WTC11 (cell line): Measurements from ENCODE around the gene PCBP3. TPM values are rescaled to one million over a fixed set of nuclear protein-coding genes. Genes with fewer than 3 reads are reported as not detected.

Experiments used
- ATAC-seq: fragments of 200-7000 bp; cut with Tn5 transposase; 2 replicates; pipeline ENCODE4 v1.10.0; 2021; ENCODE audit warnings: mild to moderate bottlenecking, moderate library complexity
- Bru-seq: library from RNA; stranded (reverse); fragments of 400-500 nt; gene quantifications from one replicate; lab custom pipeline; 2021; lab: Mats Ljungman, UMichigan
- CTCF ChIA-PET: fragments of 300-600 bp; sonication (Branson Sonifier 250); formaldehyde crosslinking; loops from one replicate; lab custom pipeline; 2021; ENCODE audit warnings: antibody characterized with exemption; lab: Charles Lee
- POLR2A ChIA-PET: fragments of 350-600 bp; sonication (Branson Sonifier 250); formaldehyde crosslinking; loops from one replicate; lab custom pipeline; 2021; ENCODE audit warnings: antibody characterized with exemption; lab: Charles Lee
- DNase-seq: peaks from one replicate; pipeline ENCODE4 v3.0.0; 2021; ENCODE audit warnings: low spot score
- H3K27ac Mint-ChIP-seq: 2 replicates; pipeline ENCODE4 v1.8.0; 2021; ENCODE audit warnings: mixed read lengths
- H3K27me3 Mint-ChIP-seq: 2 replicates; pipeline ENCODE4 v1.8.0; 2021; ENCODE audit warnings: low read depth, mild to moderate bottlenecking, moderate library complexity, mixed read lengths
- H3K36me3 Mint-ChIP-seq: 2 replicates; pipeline ENCODE4 v1.8.0; 2021; ENCODE audit warnings: mixed read lengths
- H3K4me1 Mint-ChIP-seq: 2 replicates; pipeline ENCODE4 v1.8.0; 2022; ENCODE audit warnings: mixed read lengths
- H3K4me3 Mint-ChIP-seq: 2 replicates; pipeline ENCODE4 v1.8.0; 2021; ENCODE audit warnings: mild to moderate bottlenecking, moderate library complexity, mixed read lengths
- H3K9me3 Mint-ChIP-seq: 2 replicates; pipeline ENCODE4 v1.8.0; 2021; ENCODE audit warnings: mixed read lengths
- CREM ChIP-seq: sonication (generic); formaldehyde crosslinking; IDR thresholded peaks from 2 replicates; pipeline ENCODE4 v1.8.1; 2022; ENCODE audit warnings: mild to moderate bottlenecking, missing genetic modification reagents, moderate library complexity
- JAZF1 ChIP-seq: fragments of 250-450 bp; sonication (Bioruptor Pico); IDR thresholded peaks from 2 replicates; pipeline ENCODE4 v1.9.0; 2021; ENCODE audit warnings: moderate library complexity, mild to moderate bottlenecking, inconsistent platforms
- MXD4 ChIP-seq: fragments of 250-450 bp; sonication (Bioruptor Pico); IDR thresholded peaks from 2 replicates; pipeline ENCODE4 v1.8.0; 2021; ENCODE audit warnings: mild to moderate bottlenecking, moderate library complexity, borderline replicate concordance
- NFYB ChIP-seq: sonication (generic); formaldehyde crosslinking; conservative IDR thresholded peaks from 2 replicates; pipeline ENCODE4 v1.8.0; 2022; ENCODE audit warnings: low read depth, missing genetic modification reagents
- OVOL2 ChIP-seq: fragments of 250-450 bp; sonication (Bioruptor Pico); IDR thresholded peaks from 2 replicates; pipeline ENCODE4 v1.9.0; 2021; ENCODE audit warnings: mild to moderate bottlenecking, borderline replicate concordance
- SP1 ChIP-seq: sonication (generic); formaldehyde crosslinking; conservative IDR thresholded peaks from 2 replicates; pipeline ENCODE4 v1.8.1; 2022; ENCODE audit warnings: missing genetic modification reagents
- TEAD4 ChIP-seq: sonication (generic); formaldehyde crosslinking; IDR thresholded peaks from 2 replicates; pipeline ENCODE4 v1.8.0; 2022; ENCODE audit warnings: mild to moderate bottlenecking, missing genetic modification reagents
- long read RNA-seq, 3 experiments: library from RNA in 1 of 3; library from capped mRNA in 1 of 3; library from polyadenylated mRNA in 1 of 3; unstranded in 2 of 3; stranded (forward) in 1 of 3; transcript quantifications; one replicate each; pipeline ENCODE4 v2.0.0, GENCODE V29; 2021
- total RNA-seq: library from RNA; stranded (reverse); gene quantifications from 3 replicates; pipeline ENCODE4 v1.2.3, GENCODE V29; 2021
- TF ChIP-seq, protein P1 (sequence below): sonication (generic); formaldehyde crosslinking; IDR thresholded peaks from 2 replicates; pipeline ENCODE4 v1.8.1; 2023; ENCODE audit warnings: mild to moderate bottlenecking, missing genetic modification reagents, borderline replicate concordance
- TF ChIP-seq, protein P2 (sequence below): sonication (generic); formaldehyde crosslinking; IDR thresholded peaks from 2 replicates; pipeline ENCODE4 v1.8.1; 2023; ENCODE audit warnings: mild to moderate bottlenecking, missing genetic modification reagents
- TF ChIP-seq, protein P3 (sequence below): sonication (generic); formaldehyde crosslinking; IDR thresholded peaks from 2 replicates; pipeline ENCODE4 v1.8.1; 2022; ENCODE audit warnings: low read depth, mild to moderate bottlenecking, moderate library complexity, missing genetic modification reagents, borderline replicate concordance
- TF ChIP-seq, protein P4 (sequence below): fragments of 250-450 bp; sonication (Bioruptor Pico); IDR thresholded peaks from 2 replicates; pipeline ENCODE4 v1.9.0; 2021; ENCODE audit warnings: mild to moderate bottlenecking, borderline replicate concordance
- TF ChIP-seq, protein P5 (sequence below): sonication (generic); formaldehyde crosslinking; IDR thresholded peaks from 2 replicates; pipeline ENCODE4 v1.8.0; 2023; ENCODE audit warnings: mild to moderate bottlenecking, missing genetic modification reagents

Gene PCBP3
- 8.5 to 14.0 TPM (median 11.8 TPM) in 3 replicates for total RNA-seq
- percentile 50 among the genes with signal in this experiment for Bru-seq, nascent RNA
- long read RNA-seq, experiment 1, partial matches to known transcripts = 0 of 19 reads
- long read RNA-seq, experiment 1, other reads (novel, unspliced or antisense) = 16 of 19 reads
- long read RNA-seq, experiment 2, partial matches to known transcripts = 4 of 13 reads
- long read RNA-seq, experiment 2, other reads (novel, unspliced or antisense) = 8 of 13 reads
- long read RNA-seq, experiment 3 = 0 reads

DNA sequence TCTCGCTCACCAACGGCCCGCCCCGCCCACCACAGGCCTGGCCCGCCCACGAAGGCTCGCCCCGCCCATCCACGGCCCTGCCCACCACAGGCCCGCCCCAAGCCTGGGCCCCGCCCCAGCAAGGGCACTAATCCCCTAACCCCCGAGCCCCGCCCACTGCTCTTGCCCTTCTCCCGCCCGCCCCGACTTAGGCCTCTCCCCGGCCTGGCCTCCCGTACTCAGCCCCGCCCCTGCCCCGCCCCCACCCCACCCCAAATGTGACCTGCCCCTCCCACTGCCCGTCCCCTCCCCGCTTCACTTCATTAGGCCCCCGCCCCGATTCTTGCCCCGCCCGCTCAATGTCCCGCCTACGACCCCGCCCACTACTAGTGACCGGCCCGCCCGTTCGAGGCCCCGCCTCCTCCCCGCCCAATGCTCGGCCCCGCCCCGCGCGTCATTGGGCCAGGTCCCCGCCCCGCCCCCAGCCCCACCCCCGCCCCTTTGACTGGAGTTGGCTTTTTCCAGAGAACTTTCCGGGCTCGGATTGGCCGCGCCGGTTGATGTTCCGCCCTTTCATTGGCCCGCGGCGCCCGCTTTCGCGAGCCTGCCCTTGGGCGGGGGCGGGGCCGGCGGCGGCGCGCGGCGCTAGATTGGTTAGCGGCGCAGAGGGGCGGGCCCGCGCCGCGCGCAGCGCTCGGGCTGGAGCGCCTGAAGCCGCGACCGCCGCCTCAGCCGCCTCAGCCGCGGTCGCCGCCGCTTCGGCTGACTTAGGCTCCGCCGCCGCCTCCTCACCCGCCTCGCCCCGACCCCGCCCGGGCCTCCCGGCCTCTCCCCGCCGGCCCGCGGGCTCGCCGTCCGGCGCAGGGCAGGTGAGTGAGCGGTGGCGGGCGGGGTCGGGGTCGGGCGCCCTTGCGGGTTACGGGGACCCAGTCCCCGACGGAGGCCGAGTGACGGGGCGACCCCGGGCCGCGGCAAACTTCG is at the start of gene PCBP3:
Gene PCBP3 (plus strand): TSS at position 705 of the 960 bp plus-strand sequence. CDS start 206,361 bp downstream, outside the sequence.
- ChIA-PET POLR2A (no interaction called here), CTCF (no interaction called here)
- DNase-seq (peak; percentile 99), ATAC-seq (peak; percentile 85)
- no peaks in the 10 kb centered on the region for H3K36me3 Mint-ChIP-seq
- peak within 1 kb of the TSS; percentile 82 for H3K4me3 Mint-ChIP-seq
- peaks cover 30% of the 10 kb centered on the region for H3K4me1 Mint-ChIP-seq
- H3K27ac Mint-ChIP-seq = no peak within 1 kb of the TSS
- peaks cover 50% of the 10 kb centered on the region for H3K27me3 Mint-ChIP-seq
- TF ChIP-seq SP1 (CRISPR knock-in tag) (peak; percentile 62), MXD4 (CRISPR knock-in tag) (no peak), NFYB (CRISPR knock-in tag) (peak; percentile 33; the same call in 1 of the 2 replicates)
- peaks cover 10% of the 10 kb centered on the region for H3K9me3 Mint-ChIP-seq

DNA sequence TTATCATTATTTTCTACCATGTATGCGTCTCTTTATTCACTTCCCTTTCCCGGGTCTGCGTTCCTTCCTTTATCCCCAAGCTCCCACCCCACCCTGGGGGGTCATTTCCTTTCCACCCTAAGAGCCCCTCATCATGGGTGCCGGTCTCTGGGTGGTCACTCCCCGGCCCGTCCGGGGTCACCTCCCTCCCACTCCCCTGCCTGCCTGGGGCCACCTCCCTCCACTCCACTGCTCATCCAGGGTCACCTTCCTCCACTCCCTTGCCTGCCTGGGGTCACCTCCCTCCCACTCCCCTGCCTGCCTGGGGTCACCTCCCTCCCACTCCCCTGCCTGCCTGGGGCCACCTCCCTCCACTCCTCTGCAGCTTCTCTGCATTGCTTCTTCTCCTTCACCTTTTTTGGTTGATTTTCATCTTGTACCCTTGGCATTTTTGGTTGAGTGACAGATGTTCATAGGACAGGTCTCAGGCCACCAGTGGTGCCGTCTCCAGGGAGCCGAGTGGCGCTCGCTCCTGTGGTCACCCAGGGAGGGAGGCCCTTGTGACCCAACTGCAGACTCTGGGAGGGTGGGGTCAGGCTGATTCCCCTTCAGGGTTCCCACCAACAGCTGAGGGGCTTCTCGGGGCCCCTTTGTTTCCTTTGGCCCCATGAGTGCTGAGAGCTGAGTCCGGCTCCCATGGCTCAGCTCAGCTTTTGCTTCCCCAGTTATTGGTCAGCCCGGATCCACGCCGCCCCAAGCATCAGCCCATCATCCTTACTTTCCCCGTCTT is 48.6 kb upstream of the PCBP3 start:
- H3K9me3 Mint-ChIP-seq = peaks cover 3% of the 10 kb centered on the region; the same call in 1 of the 2 replicates
- TF ChIP-seq TEAD4 (CRISPR knock-in tag) (no peak), OVOL2 (no peak), CREM (CRISPR knock-in tag) (no peak), JAZF1 (CRISPR knock-in tag) (no peak)
- TF ChIP-seq, protein P1, sequence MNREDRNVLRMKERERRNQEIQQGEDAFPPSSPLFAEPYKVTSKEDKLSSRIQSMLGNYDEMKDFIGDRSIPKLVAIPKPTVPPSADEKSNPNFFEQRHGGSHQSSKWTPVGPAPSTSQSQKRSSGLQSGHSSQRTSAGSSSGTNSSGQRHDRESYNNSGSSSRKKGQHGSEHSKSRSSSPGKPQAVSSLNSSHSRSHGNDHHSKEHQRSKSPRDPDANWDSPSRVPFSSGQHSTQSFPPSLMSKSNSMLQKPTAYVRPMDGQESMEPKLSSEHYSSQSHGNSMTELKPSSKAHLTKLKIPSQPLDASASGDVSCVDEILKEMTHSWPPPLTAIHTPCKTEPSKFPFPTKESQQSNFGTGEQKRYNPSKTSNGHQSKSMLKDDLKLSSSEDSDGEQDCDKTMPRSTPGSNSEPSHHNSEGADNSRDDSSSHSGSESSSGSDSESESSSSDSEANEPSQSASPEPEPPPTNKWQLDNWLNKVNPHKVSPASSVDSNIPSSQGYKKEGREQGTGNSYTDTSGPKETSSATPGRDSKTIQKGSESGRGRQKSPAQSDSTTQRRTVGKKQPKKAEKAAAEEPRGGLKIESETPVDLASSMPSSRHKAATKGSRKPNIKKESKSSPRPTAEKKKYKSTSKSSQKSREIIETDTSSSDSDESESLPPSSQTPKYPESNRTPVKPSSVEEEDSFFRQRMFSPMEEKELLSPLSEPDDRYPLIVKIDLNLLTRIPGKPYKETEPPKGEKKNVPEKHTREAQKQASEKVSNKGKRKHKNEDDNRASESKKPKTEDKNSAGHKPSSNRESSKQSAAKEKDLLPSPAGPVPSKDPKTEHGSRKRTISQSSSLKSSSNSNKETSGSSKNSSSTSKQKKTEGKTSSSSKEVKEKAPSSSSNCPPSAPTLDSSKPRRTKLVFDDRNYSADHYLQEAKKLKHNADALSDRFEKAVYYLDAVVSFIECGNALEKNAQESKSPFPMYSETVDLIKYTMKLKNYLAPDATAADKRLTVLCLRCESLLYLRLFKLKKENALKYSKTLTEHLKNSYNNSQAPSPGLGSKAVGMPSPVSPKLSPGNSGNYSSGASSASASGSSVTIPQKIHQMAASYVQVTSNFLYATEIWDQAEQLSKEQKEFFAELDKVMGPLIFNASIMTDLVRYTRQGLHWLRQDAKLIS (CRISPR knock-in tag) = no peak
- TF ChIP-seq, protein P2, sequence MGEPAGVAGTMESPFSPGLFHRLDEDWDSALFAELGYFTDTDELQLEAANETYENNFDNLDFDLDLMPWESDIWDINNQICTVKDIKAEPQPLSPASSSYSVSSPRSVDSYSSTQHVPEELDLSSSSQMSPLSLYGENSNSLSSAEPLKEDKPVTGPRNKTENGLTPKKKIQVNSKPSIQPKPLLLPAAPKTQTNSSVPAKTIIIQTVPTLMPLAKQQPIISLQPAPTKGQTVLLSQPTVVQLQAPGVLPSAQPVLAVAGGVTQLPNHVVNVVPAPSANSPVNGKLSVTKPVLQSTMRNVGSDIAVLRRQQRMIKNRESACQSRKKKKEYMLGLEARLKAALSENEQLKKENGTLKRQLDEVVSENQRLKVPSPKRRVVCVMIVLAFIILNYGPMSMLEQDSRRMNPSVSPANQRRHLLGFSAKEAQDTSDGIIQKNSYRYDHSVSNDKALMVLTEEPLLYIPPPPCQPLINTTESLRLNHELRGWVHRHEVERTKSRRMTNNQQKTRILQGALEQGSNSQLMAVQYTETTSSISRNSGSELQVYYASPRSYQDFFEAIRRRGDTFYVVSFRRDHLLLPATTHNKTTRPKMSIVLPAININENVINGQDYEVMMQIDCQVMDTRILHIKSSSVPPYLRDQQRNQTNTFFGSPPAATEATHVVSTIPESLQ (CRISPR knock-in tag) = no peak
- TF ChIP-seq, protein P3, sequence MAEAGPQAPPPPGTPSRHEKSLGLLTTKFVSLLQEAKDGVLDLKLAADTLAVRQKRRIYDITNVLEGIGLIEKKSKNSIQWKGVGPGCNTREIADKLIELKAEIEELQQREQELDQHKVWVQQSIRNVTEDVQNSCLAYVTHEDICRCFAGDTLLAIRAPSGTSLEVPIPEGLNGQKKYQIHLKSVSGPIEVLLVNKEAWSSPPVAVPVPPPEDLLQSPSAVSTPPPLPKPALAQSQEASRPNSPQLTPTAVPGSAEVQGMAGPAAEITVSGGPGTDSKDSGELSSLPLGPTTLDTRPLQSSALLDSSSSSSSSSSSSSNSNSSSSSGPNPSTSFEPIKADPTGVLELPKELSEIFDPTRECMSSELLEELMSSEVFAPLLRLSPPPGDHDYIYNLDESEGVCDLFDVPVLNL = no peak
- TF ChIP-seq, protein P4, sequence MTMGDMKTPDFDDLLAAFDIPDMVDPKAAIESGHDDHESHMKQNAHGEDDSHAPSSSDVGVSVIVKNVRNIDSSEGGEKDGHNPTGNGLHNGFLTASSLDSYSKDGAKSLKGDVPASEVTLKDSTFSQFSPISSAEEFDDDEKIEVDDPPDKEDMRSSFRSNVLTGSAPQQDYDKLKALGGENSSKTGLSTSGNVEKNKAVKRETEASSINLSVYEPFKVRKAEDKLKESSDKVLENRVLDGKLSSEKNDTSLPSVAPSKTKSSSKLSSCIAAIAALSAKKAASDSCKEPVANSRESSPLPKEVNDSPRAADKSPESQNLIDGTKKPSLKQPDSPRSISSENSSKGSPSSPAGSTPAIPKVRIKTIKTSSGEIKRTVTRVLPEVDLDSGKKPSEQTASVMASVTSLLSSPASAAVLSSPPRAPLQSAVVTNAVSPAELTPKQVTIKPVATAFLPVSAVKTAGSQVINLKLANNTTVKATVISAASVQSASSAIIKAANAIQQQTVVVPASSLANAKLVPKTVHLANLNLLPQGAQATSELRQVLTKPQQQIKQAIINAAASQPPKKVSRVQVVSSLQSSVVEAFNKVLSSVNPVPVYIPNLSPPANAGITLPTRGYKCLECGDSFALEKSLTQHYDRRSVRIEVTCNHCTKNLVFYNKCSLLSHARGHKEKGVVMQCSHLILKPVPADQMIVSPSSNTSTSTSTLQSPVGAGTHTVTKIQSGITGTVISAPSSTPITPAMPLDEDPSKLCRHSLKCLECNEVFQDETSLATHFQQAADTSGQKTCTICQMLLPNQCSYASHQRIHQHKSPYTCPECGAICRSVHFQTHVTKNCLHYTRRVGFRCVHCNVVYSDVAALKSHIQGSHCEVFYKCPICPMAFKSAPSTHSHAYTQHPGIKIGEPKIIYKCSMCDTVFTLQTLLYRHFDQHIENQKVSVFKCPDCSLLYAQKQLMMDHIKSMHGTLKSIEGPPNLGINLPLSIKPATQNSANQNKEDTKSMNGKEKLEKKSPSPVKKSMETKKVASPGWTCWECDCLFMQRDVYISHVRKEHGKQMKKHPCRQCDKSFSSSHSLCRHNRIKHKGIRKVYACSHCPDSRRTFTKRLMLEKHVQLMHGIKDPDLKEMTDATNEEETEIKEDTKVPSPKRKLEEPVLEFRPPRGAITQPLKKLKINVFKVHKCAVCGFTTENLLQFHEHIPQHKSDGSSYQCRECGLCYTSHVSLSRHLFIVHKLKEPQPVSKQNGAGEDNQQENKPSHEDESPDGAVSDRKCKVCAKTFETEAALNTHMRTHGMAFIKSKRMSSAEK = no peak
- TF ChIP-seq, protein P5, sequence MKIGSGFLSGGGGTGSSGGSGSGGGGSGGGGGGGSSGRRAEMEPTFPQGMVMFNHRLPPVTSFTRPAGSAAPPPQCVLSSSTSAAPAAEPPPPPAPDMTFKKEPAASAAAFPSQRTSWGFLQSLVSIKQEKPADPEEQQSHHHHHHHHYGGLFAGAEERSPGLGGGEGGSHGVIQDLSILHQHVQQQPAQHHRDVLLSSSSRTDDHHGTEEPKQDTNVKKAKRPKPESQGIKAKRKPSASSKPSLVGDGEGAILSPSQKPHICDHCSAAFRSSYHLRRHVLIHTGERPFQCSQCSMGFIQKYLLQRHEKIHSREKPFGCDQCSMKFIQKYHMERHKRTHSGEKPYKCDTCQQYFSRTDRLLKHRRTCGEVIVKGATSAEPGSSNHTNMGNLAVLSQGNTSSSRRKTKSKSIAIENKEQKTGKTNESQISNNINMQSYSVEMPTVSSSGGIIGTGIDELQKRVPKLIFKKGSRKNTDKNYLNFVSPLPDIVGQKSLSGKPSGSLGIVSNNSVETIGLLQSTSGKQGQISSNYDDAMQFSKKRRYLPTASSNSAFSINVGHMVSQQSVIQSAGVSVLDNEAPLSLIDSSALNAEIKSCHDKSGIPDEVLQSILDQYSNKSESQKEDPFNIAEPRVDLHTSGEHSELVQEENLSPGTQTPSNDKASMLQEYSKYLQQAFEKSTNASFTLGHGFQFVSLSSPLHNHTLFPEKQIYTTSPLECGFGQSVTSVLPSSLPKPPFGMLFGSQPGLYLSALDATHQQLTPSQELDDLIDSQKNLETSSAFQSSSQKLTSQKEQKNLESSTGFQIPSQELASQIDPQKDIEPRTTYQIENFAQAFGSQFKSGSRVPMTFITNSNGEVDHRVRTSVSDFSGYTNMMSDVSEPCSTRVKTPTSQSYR (CRISPR knock-in tag) = no peak

More for the DNA sequence above, 48.6 kb upstream of the PCBP3 start:
- no peak overlapping the region for H3K4me3 Mint-ChIP-seq
- H3K4me1 Mint-ChIP-seq = no peaks in the 10 kb centered on the region
- no peaks in the 10 kb centered on the region for H3K36me3 Mint-ChIP-seq
- DNase-seq (no peak), ATAC-seq (no peak)
- no peak overlapping the region for H3K27ac Mint-ChIP-seq
- H3K27me3 Mint-ChIP-seq = peaks cover 10% of the 10 kb centered on the region
- POLR2A ChIA-PET = no interaction called here
- CTCF ChIA-PET = interaction anchor here (4.0 kb wide), 1 partner anchor 39 kb away, joined by 43 read pairs; no protein-coding TSS in a partner anchor
